Neural progenitor cell (in vitro differentiated cells): ENCODE results near the gene CADM1. TPM values are rescaled to one million over a fixed set of nuclear protein-coding genes. Genes with fewer than 3 reads are reported as not detected.

Experiments used
- DNase-seq: peaks from one replicate; pipeline ENCODE4 v3.0.0-alpha.2; 2016; ENCODE audit warnings: low spot score
- H2AFZ ChIP-seq: fragments of 200-600 bp; sonication (generic); replicated peaks from 2 replicates; pipeline ENCODE4 v1.6.1; 2016; ENCODE audit warnings: antibody characterized with exemption
- H3F3A ChIP-seq: fragments of 200-600 bp; sonication (generic); 2 replicates; pipeline ENCODE4 v1.6.1; 2016; ENCODE audit warnings: antibody characterized with exemption, low read depth
- H3K27ac ChIP-seq: fragments of 200-600 bp; sonication (generic); 2 replicates; pipeline ENCODE4 v1.5.1; 2016; ENCODE audit warnings: mild to moderate bottlenecking
- H3K27me3 ChIP-seq: fragments of 200-600 bp; sonication (generic); 2 replicates; pipeline ENCODE4 v1.6.1; 2016; ENCODE audit warnings: mild to moderate bottlenecking, moderate library complexity
- H3K36me3 ChIP-seq: fragments of 200-600 bp; sonication (generic); 2 replicates; pipeline ENCODE4 v1.5.1; 2016
- H3K4me1 ChIP-seq: fragments of 200-600 bp; sonication (generic); 2 replicates; pipeline ENCODE4 v1.6.1; 2016; ENCODE audit warnings: mixed run types
- H3K4me2 ChIP-seq: fragments of 200-600 bp; sonication (generic); 2 replicates; pipeline ENCODE4 v1.6.1; 2016
- H3K4me3 ChIP-seq: fragments of 200-600 bp; sonication (generic); 2 replicates; pipeline ENCODE4 v1.5.1; 2016
- H3K79me2 ChIP-seq: fragments of 200-600 bp; sonication (generic); 2 replicates; pipeline ENCODE4 v1.6.1; 2016; ENCODE audit warnings: low read depth
- H3K9ac ChIP-seq: fragments of 200-600 bp; sonication (generic); 2 replicates; pipeline ENCODE4 v1.6.1; 2016
- H3K9me3 ChIP-seq: fragments of 200-600 bp; sonication (generic); 2 replicates; pipeline ENCODE4 v1.5.1; 2016; ENCODE audit warnings: low read depth
- H4K20me1 ChIP-seq: fragments of 200-600 bp; sonication (generic); 2 replicates; pipeline ENCODE4 v1.6.1; 2016; ENCODE audit warnings: low read depth
- H3K27ac Mint-ChIP-seq: 3 replicates; pipeline ENCODE4 v1.8.0; 2021; ENCODE audit warnings: mixed read lengths
- H3K27me3 Mint-ChIP-seq: 2 replicates; pipeline ENCODE4 v1.8.0; 2022; ENCODE audit warnings: low read depth, mild to moderate bottlenecking, inconsistent platforms, moderate library complexity, mixed read lengths; ENCODE audit not compliant: insufficient read depth
- H3K36me3 Mint-ChIP-seq: 3 replicates; pipeline ENCODE4 v1.8.0; 2021; ENCODE audit warnings: mixed read lengths
- H3K4me1 Mint-ChIP-seq: 3 replicates; pipeline ENCODE4 v1.8.0; 2021; ENCODE audit warnings: mixed read lengths
- H3K4me3 Mint-ChIP-seq: 3 replicates; pipeline ENCODE4 v1.8.0; 2021; ENCODE audit warnings: mild to moderate bottlenecking, moderate library complexity, mixed read lengths
- H3K9me3 Mint-ChIP-seq: 3 replicates; pipeline ENCODE4 v1.8.0; 2020; ENCODE audit warnings: mixed read lengths
- CTCF ChIP-seq: fragments of 200-600 bp; sonication (generic); IDR thresholded peaks from 2 replicates; pipeline ENCODE4 v1.5.1; 2017; ENCODE audit warnings: antibody characterized with exemption, mild to moderate bottlenecking
- EZH2 ChIP-seq: fragments of 200-600 bp; sonication (generic); IDR thresholded peaks from 2 replicates; pipeline ENCODE4 v1.6.1; 2017; ENCODE audit warnings: antibody characterized with exemption, mild to moderate bottlenecking, moderate library complexity
- EZH2phosphoT487 ChIP-seq: fragments of 200-600 bp; sonication (generic); IDR thresholded peaks from 2 replicates; pipeline ENCODE4 v1.6.1; 2017; ENCODE audit warnings: antibody characterized with exemption
- total RNA-seq: library from RNA; depleted of rRNA; stranded (reverse); fragments of >200 nt; gene quantifications from 2 replicates; pipeline ENCODE4 v1.2.3, GENCODE V29; 2015; ENCODE audit warnings: low replicate concordance

The CADM1 gene
- total RNA-seq, 1 donor from 2014 or later = 123 TPM

DNA sequence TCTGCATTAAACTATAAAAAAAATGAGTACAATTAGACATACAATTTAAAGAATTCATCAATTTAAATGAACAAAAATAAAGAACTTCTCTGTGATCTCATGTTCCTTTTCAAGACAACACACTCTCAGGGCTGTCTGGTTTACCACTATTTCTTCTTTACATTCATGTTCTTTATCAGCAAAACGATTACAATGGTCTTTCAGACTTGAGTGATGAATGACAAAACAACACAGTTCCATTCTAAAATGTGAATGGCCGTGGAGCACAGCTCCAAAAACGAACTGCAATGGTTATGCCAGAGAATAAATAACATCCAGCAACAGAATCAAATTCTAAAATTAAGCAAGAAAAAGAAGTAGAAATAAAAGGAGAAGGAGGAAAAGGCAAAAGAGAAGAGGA is 113.1 kb downstream of the CADM1 start:
- Histone ChIP-seq H3K36me3 (peaks cover 4% of the 10 kb centered on the region), H3K9me3 (no peaks in the 10 kb centered on the region), H3K79me2 (peaks cover 5% of the 10 kb centered on the region), H3K27me3 (peaks cover 14% of the 10 kb centered on the region), H3K27ac (peak overlapping the region; percentile 69), H3K9ac (no peak overlapping the region), H3K4me1 (peaks cover 46% of the 10 kb centered on the region), H2AFZ (no peak overlapping the region), H4K20me1 (peaks cover 29% of the 10 kb centered on the region), H3F3A (peaks cover 24% of the 10 kb centered on the region), H3K4me2 (peak overlapping the region; percentile 73), H3K4me3 (peak overlapping the region; percentile 23)
- H3K4me1 Mint-ChIP-seq = peaks cover 34% of the 10 kb centered on the region
- peak; percentile 13 for DNase-seq
- TF ChIP-seq CTCF (no peak), EZH2phosphoT487 (no peak), EZH2 (no peak)
- H3K36me3 Mint-ChIP-seq = no peaks in the 10 kb centered on the region
- no peaks in the 10 kb centered on the region for H3K9me3 Mint-ChIP-seq
- no peaks in the 10 kb centered on the region for H3K27me3 Mint-ChIP-seq
- H3K4me3 Mint-ChIP-seq = peak overlapping the region; percentile 70
- H3K27ac Mint-ChIP-seq = peak overlapping the region; percentile 70

GRCh38 chr11:115390441-115390840 is 113.8 kb downstream of the CADM1 start:
- H3K9ac ChIP-seq = no peak overlapping the region
- H3K27me3 ChIP-seq = peaks cover 14% of the 10 kb centered on the region
- no peak for DNase-seq
- Mint-ChIP-seq H3K27ac (no peak overlapping the region), H3K9me3 (no peaks in the 10 kb centered on the region), H3K27me3 (no peaks in the 10 kb centered on the region), H3K4me1 (peaks cover 32% of the 10 kb centered on the region), H3K4me3 (peak overlapping the region; percentile 3), H3K36me3 (no peaks in the 10 kb centered on the region)
- peaks cover 53% of the 10 kb centered on the region for H3K4me1 ChIP-seq
- no peaks in the 10 kb centered on the region for H3K9me3 ChIP-seq
- H3K27ac ChIP-seq = no peak overlapping the region
- H3K79me2 ChIP-seq = peaks cover 12% of the 10 kb centered on the region
- peaks cover 33% of the 10 kb centered on the region for H4K20me1 ChIP-seq
- no peak overlapping the region for H2AFZ ChIP-seq
- H3K36me3 ChIP-seq = peaks cover 4% of the 10 kb centered on the region
- TF ChIP-seq EZH2 = no peak
- TF ChIP-seq EZH2phosphoT487 = no peak
- TF ChIP-seq CTCF = no peak
- H3F3A ChIP-seq = peaks cover 24% of the 10 kb centered on the region
- peak overlapping the region; percentile 25 for H3K4me3 ChIP-seq
- peak overlapping the region; percentile 73 for H3K4me2 ChIP-seq

GRCh38 chr11:115389790-115390189 is 114.4 kb downstream of the CADM1 start:
- TF ChIP-seq EZH2 = no peak
- no peak for TF ChIP-seq CTCF
- TF ChIP-seq EZH2phosphoT487 = no peak
- no peak overlapping the region for H3K27ac Mint-ChIP-seq
- H4K20me1 ChIP-seq = peaks cover 33% of the 10 kb centered on the region
- no peaks in the 10 kb centered on the region for H3K36me3 Mint-ChIP-seq
- H3K27me3 ChIP-seq = peaks cover 14% of the 10 kb centered on the region
- H3K79me2 ChIP-seq = peaks cover 13% of the 10 kb centered on the region
- H3K4me3 Mint-ChIP-seq = no peak overlapping the region
- H2AFZ ChIP-seq = no peak overlapping the region
- H3K27me3 Mint-ChIP-seq = no peaks in the 10 kb centered on the region
- peak overlapping the region; percentile 73 for H3K4me2 ChIP-seq
- H3K4me1 ChIP-seq = peaks cover 59% of the 10 kb centered on the region
- H3K9ac ChIP-seq = no peak overlapping the region
- H3K27ac ChIP-seq = no peak overlapping the region
- peaks cover 24% of the 10 kb centered on the region for H3F3A ChIP-seq
- H3K9me3 Mint-ChIP-seq = no peaks in the 10 kb centered on the region
- DNase-seq = no peak
- peaks cover 34% of the 10 kb centered on the region for H3K4me1 Mint-ChIP-seq
- H3K9me3 ChIP-seq = no peaks in the 10 kb centered on the region
- peaks cover 4% of the 10 kb centered on the region for H3K36me3 ChIP-seq
- H3K4me3 ChIP-seq = peak overlapping the region; percentile 25
